Stimulated activated CD8-positive, alpha-beta memory T cell treated with anti-CD3 and anti-CD28 coated beads, Interleukin-2, amount 100 ng/mL, for 1 hour (primary cell): ENCODE measurements around the gene ACLY.
"Not testable (repeated sequence)": the region's sequence is repeated elsewhere in the genome, so short reads cannot be mapped to it uniquely, and the experiment has no call there.

ENCODE experiments used
- DNase-seq, 2 donors: peaks; one replicate each; pipeline ENCODE4 v3.0.0-alpha.2; 2020; ENCODE audit warnings: low read depth in 2 of 2

Gene ACLY

DNA sequence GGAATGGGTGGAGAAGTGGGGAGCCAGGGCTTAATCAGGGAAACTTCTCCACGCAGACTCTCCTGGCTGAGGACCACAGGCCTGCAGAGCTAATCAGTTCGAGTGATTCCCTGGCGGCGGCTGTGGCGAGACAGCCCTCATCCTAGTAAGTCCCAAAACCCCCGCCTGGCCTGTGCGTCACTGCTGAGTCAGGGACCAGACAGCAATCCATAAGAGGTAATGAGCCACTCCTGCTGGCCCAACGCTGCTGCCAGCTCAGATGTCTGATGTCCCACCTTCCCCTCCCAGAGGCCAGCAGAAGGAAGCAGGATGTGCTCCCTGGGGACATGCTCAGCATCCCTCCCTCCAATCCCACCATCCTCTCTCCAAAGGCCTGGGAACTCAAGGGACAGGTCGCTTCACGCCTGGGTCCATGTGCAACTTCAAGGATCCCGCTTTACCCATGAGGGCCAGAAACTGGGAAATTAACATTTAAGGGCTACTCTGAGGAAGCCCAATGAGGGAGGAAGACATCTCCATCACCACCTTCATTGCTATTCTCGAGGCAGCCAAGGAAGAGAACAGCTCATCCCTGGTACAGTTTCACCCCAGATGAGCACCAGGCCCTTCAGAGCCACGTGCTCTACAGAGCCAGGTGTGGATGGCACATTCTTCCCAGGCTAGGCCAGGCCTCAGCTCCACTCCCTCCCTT, 7.9 kb downstream of the ACLY start:
- no peak for DNase-seq

GRCh38 chr17:41909088-41909487, 9.7 kb downstream of the ACLY start:
- DNase-seq, result no peak

DNA sequence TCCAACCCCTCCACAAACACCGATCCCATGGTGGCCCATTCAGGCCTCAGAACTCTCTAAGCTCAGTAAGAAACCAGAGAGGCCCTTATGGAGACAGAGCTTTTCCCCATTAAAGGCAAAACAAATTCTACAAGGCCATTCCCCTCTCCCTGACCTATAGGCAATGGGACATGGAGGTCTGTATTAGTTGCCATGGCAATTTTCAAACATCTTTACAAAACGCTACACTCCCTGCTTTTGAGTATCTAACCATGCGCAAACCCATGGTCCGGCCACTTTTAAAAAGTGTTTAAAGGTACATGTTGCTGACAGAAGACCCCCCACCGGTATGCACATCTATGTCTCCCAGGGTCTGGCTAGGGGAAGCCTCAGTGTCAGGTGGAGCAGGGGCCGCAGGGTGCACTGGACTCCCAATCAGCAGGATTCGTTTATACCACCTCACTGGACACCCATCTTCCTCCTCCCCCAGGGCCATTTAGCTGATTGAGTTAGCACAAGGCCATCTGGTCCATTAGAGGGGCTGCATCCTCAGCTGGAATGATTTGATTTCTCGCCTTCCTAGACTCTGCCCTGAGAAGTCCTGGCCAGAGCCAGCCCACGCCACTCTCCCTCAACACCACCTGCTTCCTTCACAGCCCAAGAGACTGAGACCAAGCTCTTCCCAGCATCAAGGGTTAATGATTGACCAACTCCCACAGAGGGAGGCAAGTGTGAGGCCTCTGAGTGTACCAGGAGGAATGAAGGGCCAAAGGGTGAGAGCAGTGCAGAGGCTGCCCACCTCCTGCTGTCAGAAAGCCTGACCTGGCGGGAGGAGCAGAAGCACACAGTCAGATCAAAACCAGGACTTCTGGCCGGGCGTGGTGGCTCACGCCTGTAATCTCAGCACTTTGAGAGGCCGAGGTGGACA, 10.9 kb downstream of the ACLY start:
- no peak for DNase-seq

DNA sequence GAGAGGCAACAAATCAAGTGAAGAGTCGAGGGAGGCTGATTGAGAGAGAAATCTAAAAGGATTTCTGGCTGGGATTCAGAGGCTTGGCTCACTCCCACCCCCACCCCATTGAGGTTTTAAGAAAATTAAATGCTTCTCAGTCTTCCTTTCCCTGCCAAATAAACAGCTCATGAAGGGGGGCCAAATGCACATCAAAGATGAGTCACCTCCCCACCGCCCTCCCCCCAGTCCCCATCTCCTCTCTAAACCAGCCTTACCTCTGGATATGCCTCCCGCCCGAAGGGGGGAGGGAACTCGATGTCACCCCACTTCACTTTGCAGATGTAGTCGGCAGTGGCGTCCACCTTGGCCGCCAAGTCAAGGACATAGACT, 11.6 kb downstream of the ACLY start:
- no peak for DNase-seq

DNA sequence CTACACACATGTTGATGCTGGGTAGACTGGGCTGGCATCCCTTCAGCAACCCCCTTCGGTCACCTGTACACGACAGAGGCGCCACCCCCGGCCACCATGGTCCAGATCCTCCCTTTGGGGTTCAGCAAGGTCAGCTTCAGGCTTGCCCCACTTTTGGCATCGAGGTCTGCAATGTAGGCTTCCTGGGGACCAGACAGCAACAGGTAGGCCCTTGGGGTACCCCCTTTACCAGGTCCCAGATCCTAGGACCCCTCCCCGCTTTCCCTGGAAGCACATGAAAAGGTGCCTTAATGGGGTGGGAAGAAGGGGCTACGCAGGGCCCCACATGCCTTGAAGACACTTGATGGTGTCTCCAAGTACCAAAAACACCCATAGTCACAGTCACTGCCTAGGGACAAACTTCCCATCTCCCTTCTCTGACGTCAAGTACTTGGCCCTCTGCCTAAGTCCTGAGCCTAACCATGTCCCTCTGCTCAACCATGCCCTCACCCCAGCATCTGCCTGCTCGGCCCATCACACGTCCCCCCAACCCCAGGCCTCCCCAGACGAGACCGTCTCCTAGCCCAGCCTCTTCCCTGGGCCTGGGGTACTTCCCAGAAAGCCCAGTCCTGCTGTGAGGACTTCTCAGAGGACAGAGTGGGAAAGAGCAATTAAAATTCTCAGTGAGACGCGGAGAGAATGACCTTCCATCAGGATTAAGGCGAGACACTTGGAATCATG, 12.1 kb downstream of the ACLY start:
- DNase-seq, result no peak

- DNase-seq, result no peak
Measured at GRCh38 chr17:41905172-41905571, 13.6 kb downstream of the ACLY start.

GRCh38 chr17:41904242-41904841, 14.4 kb downstream of the ACLY start:
- DNase-seq, result no peak

GRCh38 chr17:41901646-41902045, 17.1 kb downstream of the ACLY start:
- DNase-seq, result no peak

- no peak for DNase-seq
Measured at GRCh38 chr17:41896726-41897125, 22.0 kb downstream of the ACLY start.

- DNase-seq, result no peak
Measured at GRCh38 chr17:41895617-41896016, 23.1 kb downstream of the ACLY start.

DNA sequence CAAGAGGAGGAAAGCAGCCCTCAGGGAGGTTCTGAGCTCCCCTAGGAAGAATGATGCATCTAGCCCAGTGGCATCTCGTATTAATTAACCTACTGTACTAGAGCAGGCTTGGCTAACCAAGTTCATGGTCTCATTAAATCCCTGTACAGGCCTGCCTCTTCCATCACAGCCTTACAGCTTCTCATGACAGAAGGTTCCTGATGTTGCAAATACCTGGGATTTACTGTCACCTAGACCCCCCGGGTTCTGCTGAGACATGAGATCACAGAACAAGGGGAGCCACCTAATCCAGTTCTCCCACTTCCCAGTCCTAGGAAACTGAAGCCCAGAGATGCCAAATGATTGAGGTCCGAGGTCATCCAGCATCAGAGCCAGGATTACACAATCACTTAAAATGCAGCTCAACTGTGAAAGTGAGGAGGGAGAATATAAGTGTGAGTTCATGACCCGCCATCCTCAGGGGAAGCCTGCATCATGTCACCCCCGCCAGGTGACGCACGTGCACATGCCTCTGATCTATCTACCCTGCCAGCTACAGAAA, 23.9 kb downstream of the ACLY start:
- no peak for DNase-seq

GRCh38 chr17:41893384-41893783, 25.4 kb downstream of the ACLY start:
- DNase-seq, result no peak

DNA sequence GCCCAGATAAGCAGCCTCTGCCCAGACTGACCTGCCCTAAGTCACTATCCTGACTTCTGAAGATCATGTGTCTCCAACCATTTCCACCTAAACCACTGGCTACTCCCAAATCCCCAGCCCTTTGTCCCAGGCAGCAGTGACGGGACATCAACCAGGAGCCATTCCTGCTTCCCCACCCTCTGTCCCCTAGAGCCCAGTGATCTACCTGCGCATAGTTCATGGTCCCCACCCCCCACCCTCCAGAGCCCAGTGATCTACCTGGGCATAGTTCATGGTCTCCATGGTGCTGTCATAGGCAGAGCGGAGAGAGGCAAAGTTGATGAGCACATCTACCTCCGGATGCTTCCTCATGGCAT, 26.8 kb downstream of the ACLY start:
- DNase-seq, result no peak

DNA sequence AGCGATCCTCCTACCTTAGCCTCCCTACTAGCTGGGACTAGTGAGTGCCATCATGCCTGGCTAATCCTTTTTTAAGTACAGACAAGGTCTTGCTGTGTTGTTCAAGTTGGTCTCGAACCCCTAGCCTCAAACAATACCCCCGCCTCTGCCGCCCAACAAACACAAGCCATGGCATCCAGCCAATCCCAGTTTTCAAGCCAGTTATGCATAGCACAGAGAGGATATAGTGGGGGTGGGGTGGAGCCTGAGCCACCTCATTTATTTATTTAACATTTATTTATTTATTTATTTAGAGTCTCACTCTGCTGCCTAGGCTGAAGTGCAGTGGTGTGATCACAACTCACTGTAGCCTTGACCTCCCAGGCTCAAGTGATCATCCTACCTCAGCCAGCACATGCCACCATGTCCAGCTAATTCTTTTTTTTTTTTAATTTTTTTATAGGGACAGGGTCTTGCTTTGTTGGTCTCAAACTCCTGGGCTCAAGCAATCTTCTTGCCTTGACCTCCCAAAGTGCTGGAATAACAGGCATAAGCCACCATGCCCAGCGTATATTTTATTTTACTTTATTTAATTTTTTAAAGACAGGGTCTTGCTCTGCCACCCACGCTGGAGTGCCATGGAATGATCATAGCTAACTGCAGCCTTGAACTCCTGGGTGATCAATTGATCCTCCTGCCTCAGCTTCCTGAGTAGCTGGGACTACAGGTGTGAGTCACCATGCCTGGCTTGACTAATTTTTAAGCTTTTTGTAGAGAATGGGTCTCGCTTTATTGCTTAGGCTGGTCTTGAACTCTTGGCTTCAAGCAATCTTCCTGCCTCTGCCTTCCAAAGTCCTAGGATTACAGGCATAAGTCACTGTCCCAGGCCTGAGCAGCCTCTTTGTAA, 27.4 kb downstream of the ACLY start:
- no peak for DNase-seq

DNA sequence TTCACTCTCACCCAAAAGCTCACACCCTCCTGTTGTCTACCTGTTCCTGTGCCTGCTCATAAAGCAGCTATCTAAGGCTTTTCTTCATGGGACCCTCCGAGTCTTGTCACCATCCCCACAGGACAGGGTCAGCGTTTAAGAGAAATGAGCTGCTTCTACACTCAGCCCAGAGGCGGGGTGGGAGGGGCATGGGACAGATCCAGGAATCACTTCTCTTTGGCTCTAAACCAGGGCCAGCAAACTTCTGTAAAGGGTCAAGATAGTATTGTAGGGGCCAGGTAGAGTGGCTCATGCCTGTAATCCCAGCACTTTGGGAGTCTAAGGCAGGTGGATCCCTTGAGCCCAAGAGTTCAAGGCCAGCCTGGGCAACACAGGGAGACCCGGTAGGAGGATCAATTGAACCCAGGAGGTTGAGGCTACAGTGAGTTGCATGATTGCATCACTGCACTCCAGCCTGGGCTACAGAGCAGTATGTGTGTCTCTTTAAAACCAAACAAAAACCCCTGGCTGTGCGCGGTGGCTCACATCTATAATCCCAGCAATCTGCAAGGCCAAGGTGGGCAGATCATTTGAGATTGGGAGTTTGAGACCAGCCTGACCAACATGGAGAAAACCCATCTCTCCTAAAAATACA, 30.3 kb downstream of the ACLY start:
- DNase-seq, result no peak

DNA sequence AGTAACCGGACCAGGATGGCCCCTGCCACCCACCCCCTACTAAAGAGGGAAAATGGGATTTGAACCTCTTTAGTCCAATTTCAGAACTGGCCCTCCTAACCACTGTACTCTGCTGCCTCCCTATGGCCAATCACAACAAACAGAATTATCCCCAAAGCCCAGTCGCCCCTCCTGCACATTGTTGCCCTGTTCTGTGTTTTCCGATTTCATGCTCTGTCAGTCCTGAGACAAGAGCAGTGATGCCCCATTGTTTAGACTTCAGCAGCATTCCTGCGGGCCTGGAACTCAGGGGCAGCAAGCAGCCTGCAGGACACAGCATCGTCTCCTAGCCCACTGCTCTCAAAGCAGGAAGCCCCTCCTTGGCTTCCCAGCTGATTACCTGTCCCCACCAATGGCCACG, 33.0 kb downstream of the ACLY start:
- no peak for DNase-seq

- DNase-seq, result no peak
Measured at GRCh38 chr17:41882756-41883155, 36.0 kb downstream of the ACLY start.

- DNase-seq, result no peak
Measured at GRCh38 chr17:41880130-41880529, 38.6 kb downstream of the ACLY start.

DNA sequence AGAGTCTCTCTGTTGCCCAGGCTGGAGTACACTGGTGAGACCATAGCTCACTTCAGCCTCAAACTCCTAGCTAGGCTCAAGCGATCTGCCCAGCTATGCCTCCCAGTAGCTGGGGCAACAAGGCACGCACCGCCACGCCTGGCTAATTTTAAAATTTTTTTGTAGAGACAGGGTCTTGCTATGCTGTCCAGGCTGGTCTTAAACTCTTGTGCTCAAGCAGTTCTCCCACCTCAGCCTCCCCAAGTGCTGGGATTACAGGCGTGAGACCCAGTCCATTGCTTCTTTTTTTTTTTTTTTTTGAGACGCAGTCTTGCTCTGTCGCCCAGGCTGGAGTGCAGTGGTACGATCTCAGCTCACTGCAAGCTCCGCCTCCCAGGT, 44.5 kb downstream of the ACLY start:
- not testable (repeated sequence) for DNase-seq

DNA sequence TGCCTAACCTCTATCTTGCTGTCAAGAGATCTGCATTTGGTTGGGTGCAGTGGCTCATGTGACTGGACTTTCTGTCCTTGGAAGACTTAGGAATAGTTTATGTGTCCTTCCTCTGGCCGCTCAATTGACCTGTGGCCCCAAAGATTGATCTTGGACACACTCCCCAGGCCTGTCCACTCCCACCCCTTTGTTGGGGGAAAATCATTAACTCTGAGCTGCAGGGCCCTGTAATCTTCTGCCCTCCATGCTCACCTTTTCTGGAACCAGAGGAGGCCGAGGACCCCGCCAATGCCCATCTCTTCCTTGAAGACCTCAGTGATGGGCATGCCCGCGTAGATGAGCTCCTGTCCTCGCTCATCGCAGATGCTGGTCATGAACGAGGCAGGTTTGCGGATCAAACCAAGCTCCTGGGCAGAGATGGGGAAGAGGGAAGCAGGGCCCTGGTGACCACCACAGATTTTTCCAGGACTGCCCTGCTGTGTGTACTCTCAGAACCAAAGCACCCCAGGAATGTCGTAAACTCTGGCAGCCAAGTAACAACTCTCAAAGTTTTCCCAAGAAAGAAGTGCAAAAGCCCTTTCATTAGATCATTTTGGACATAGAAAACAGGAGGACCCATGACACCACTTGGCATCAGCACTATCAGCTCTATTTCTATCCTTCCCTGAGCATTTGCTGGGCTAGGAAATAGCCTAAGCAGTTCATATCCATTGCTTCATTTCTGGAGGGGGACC, 45.0 kb downstream of the ACLY start:
- no peak for DNase-seq
